ENCODE results near the gene EEF1AKMT2.

DNA sequence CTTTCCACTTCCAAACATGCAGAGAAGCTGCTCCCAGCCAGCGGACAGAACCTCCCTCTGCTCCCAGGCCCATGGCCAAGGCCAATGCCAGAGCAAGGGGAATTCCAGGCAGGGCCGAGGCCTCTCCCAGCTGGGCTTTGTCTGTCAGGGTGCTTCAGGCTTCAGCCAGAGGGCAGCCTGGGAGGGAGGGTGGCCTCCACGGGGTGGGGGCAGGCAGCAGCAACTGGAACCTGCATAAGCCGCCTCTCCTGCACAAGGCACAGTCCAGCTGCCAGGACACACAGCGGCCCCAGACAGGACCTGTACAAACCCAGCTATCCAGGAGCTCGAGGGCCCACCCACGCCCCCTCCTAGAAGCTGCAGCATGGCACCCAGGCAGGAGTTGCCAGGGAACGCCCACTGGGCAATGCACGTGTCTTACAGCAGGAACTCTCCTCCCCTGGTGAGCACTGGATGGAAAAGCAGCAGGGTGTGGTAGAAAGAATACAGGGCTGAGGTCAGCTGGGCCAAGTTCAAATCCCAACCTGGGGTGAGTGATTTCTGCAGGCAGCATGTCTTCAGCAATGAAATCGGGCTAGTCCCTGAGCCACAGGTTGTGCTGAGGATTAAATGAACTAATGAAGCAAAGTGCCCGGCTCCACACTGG is 55.1 kb downstream of the EEF1AKMT2 start:
- no peak for TF ChIP-seq EZH2phosphoT487 (IDR thresholded peaks at IDR 0.05; ENCODE audit: borderline replicate concordance, low read length)
- TF ChIP-seq, protein P1, sequence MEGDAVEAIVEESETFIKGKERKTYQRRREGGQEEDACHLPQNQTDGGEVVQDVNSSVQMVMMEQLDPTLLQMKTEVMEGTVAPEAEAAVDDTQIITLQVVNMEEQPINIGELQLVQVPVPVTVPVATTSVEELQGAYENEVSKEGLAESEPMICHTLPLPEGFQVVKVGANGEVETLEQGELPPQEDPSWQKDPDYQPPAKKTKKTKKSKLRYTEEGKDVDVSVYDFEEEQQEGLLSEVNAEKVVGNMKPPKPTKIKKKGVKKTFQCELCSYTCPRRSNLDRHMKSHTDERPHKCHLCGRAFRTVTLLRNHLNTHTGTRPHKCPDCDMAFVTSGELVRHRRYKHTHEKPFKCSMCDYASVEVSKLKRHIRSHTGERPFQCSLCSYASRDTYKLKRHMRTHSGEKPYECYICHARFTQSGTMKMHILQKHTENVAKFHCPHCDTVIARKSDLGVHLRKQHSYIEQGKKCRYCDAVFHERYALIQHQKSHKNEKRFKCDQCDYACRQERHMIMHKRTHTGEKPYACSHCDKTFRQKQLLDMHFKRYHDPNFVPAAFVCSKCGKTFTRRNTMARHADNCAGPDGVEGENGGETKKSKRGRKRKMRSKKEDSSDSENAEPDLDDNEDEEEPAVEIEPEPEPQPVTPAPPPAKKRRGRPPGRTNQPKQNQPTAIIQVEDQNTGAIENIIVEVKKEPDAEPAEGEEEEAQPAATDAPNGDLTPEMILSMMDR (IDR thresholded peaks at IDR 0.05; ENCODE audit: low read depth, low read length, poor library complexity, severe bottlenecking), result no peak
